ENCODE results near the gene ELOA2. TPM values are rescaled to one million over a fixed set of nuclear protein-coding genes. Genes with fewer than 3 reads are reported as not detected.
A peak's percentile ranks its signal among the peaks of the same experiment; 100 is the strongest.
"Not testable (repeated sequence)": the region's sequence is repeated elsewhere in the genome, so short reads cannot be mapped to it uniquely, and the experiment has no call there.

Gene ELOA2
- total and polyA plus RNA-seq, 2 experiments from 2014 or later: 0.32 TPM; not detected in 1

DNA sequence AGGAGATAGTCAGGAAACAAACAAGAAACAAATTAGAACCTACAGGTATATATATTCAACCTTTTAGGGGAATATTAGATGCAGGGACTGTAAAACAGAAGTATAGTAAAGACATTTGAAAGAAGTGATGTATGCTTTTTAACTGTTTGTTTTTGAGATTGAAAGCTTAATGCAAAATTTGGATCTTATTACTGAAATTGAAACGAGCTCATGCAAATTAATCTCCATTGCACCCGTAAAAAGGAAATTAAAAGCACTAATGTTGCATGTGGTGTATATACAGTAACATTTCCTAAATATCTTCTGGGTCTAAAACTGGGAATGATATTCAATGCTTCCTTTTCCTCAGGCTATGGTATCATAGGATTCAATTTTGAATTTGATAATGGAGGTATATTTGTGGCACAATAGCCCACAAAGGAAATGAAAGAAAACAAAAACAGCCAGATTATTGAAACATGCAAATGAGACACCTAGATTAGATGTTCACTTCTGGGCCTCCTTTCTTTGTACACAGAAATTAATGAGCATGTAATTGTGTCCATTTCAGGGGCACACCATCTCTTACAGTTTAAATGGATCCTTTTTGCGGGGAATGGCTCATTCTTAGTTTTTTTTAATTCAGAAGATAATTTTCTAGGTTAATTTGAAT, 1.6 kb upstream of the ELOA2 start:
- DNase-seq (ENCODE audit: low read depth in 1 of 2, low spot score in 1 of 2): no peak
- Histone ChIP-seq H3K4me3 (no peak overlapping the region), H3K4me1 (ENCODE audit: low read depth) (no peaks in the 10 kb centered on the region), H3K27me3 (no peaks in the 10 kb centered on the region), H3K36me3 (no peaks in the 10 kb centered on the region), H3K9me3 (ENCODE audit: low read depth) (no peaks in the 10 kb centered on the region), H3K27ac (no peak overlapping the region)
- TF ChIP-seq, protein P1, sequence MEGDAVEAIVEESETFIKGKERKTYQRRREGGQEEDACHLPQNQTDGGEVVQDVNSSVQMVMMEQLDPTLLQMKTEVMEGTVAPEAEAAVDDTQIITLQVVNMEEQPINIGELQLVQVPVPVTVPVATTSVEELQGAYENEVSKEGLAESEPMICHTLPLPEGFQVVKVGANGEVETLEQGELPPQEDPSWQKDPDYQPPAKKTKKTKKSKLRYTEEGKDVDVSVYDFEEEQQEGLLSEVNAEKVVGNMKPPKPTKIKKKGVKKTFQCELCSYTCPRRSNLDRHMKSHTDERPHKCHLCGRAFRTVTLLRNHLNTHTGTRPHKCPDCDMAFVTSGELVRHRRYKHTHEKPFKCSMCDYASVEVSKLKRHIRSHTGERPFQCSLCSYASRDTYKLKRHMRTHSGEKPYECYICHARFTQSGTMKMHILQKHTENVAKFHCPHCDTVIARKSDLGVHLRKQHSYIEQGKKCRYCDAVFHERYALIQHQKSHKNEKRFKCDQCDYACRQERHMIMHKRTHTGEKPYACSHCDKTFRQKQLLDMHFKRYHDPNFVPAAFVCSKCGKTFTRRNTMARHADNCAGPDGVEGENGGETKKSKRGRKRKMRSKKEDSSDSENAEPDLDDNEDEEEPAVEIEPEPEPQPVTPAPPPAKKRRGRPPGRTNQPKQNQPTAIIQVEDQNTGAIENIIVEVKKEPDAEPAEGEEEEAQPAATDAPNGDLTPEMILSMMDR (IDR thresholded peaks at IDR 0.05; ENCODE audit: low read depth, low read length): no peak

DNA sequence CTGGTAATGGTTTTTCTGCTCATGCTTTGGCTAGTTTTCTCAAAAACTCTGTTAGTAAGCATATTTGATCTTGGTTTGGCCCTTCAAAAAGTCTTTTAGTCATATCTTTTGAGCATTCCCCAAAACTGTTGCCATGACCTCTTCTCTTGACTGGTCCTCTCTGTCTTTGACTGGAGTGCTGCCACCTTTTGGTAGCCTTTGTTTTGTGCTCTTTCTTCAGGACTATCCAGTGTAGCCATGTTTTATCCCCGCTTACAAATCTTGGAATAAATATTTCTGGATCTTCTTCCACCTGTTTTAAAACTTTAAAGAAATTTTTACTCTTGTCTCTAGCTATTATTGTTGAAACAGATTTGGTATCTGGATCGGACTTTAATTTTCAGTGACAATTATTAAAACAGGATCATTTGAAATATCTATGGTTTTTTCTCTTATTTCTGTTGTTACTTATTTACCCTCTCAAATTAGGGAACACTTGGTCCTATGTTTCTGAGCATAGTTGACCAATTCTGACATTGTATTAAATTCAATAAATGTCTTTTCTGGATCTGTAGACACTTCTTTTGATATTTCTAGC, 965 bp upstream of the ELOA2 start:
- H3K36me3 ChIP-seq: no peaks in the 10 kb centered on the region

DNA sequence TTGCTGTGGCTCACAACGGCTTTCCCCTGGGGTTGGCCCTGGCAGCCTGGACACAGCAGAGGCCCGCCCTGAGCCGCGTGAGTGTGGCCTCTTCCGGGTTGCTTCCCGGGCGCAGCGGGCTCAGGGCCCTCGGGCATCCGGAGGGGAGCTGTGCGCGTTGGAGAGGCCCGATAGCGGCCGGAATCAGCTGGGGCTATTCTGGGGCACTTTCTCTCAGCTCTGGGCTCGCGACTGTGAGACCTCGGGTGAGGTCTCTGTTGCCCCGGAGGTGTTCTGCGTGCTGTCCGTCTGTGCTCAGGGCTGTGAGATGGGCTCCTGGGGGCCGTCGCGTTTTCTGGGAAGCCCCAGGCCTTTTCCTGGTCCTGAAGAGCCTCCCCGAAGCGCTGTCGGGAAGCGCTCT, 830 bp downstream of the ELOA2 start:
- H3K4me1 ChIP-seq (ENCODE audit: low read depth); H3K36me3 ChIP-seq; H3K27ac ChIP-seq; DNase-seq (ENCODE audit: low read depth in 1 of 2, low spot score in 1 of 2); H3K4me3 ChIP-seq; H3K27me3 ChIP-seq; H3K9me3 ChIP-seq (ENCODE audit: low read depth): not testable (repeated sequence)

More for the DNA sequence above, 965 bp upstream of the ELOA2 start:
- peak; percentile 25 to 27 for DNase-seq (ENCODE audit: low read depth in 1 of 2, low spot score in 1 of 2)
- Histone ChIP-seq H3K27ac (no peak overlapping the region), H3K4me1 (ENCODE audit: low read depth) (no peaks in the 10 kb centered on the region), H3K27me3 (no peaks in the 10 kb centered on the region), H3K4me3 (no peak overlapping the region), H3K9me3 (ENCODE audit: low read depth) (no peaks in the 10 kb centered on the region)
- TF ChIP-seq, protein P1 (IDR thresholded peaks at IDR 0.05; ENCODE audit: low read depth, low read length): peak; percentile 39

DNA sequence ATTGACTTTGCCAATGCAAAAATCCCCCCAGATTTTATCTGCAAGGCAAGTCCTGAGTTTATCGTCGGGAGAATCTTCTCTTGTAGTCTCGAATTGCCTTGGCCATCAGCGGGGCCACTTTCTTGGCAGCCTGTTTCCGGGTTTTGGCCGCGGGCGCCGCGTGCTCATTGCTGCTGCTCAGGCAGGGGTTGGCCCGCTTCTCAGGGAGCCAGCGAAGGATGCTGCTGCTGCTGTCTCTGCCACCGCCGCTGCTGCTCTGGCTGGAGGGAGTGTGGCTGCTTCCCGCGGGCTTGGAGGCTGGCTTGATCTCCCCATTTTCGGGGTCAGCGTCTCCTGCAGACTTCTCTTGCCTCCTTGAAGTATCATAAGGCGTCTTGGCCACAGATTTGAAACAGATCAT, 2.5 kb downstream of the ELOA2 start:
- TF ChIP-seq, protein P1 (IDR thresholded peaks at IDR 0.05; ENCODE audit: low read depth, low read length): no peak
- H3K27me3 ChIP-seq: no peaks in the 10 kb centered on the region
- no peaks in the 10 kb centered on the region for H3K36me3 ChIP-seq
- no peak overlapping the region for H3K27ac ChIP-seq
- no peak for DNase-seq (ENCODE audit: low read depth in 1 of 2, low spot score in 1 of 2)
- no peaks in the 10 kb centered on the region for H3K4me1 ChIP-seq (ENCODE audit: low read depth)
- H3K4me3 ChIP-seq: no peak overlapping the region
- H3K9me3 ChIP-seq (ENCODE audit: low read depth): no peaks in the 10 kb centered on the region

DNA sequence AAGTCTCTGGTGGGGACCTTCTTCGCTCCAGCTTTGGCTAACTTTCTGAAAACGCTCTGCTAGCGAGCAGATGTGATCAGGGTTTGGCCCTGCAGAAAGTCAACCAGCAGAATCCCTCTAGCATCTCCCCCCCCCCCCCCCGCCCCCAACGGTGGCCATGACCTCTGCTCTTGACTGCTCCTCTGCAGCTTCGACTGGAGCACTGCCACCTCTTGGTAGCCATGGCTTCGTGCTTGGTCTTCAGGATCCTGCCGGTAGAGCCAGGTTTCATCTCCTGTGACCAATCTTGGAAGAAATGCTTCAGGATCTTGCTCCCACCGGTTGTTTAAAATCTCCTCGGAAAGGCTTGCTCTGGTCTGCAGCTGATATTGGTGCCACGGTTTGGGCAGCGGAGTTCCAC, 4.5 kb downstream of the ELOA2 start:
- H3K27ac ChIP-seq; H3K9me3 ChIP-seq (ENCODE audit: low read depth); DNase-seq (ENCODE audit: low read depth in 1 of 2, low spot score in 1 of 2); H3K27me3 ChIP-seq; H3K36me3 ChIP-seq; H3K4me3 ChIP-seq; H3K4me1 ChIP-seq (ENCODE audit: low read depth): not testable (repeated sequence)

DNA sequence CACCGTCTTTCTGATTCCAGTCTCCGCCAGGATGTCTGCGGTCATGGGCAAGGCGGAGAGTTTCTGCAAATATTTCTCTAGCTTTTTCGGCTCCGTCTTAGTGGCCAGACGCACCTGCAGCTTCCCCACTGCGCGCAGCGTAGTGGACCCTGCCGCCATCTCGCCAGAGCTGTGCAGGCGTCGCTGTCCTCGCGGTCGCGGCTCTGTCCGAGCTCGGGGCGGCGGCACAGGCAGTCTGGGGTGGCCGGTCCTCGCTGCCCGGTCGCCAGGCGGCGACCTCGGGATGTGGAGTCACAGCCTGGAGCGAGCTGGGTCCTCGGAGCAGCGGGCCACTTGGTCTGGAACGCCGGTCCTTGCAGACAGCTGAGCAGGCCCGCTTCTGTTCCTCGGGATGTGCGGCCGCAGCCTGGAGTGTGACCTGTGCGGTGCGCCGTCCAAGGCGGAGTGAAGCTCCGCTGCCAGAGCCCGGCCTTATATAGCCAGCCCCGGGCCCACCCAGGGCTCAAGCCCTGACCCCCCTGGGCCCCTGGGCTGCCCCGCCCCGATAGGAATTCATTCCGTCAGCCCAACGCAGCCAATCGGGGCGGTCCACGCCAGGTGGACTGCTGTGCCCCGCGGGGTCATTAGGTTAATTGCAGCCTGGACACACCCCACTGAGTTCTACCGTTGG, 5.6 kb downstream of the ELOA2 start:
- DNase-seq (ENCODE audit: low read depth in 1 of 2, low spot score in 1 of 2); H3K9me3 ChIP-seq (ENCODE audit: low read depth); H3K27me3 ChIP-seq; H3K4me3 ChIP-seq; H3K27ac ChIP-seq; H3K36me3 ChIP-seq; H3K4me1 ChIP-seq (ENCODE audit: low read depth): not testable (repeated sequence)

DNA sequence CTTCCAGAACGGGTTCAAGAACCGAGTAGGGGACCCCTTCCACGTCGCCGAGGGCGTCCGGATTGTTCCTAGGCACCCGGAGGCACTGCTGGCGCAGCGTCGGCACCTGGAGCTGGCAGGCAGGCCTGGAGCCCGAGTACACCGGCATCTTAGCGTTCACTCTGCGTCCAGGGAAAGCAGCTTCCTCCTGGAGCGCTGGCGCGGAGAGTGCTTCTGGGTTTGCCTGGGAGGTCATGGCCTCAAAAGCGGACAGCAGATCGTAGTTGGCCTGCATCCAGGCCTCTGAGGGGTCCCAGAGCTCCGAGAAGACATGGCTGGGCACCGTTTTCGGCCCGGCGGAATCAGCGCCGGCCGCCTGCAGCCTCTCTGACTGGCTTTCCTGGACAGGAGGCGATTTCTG, 6.7 kb downstream of the ELOA2 start:
- DNase-seq (ENCODE audit: low read depth in 1 of 2, low spot score in 1 of 2); H3K27ac ChIP-seq; H3K36me3 ChIP-seq; H3K4me3 ChIP-seq; H3K27me3 ChIP-seq; H3K4me1 ChIP-seq (ENCODE audit: low read depth); H3K9me3 ChIP-seq (ENCODE audit: low read depth): not testable (repeated sequence)

DNA sequence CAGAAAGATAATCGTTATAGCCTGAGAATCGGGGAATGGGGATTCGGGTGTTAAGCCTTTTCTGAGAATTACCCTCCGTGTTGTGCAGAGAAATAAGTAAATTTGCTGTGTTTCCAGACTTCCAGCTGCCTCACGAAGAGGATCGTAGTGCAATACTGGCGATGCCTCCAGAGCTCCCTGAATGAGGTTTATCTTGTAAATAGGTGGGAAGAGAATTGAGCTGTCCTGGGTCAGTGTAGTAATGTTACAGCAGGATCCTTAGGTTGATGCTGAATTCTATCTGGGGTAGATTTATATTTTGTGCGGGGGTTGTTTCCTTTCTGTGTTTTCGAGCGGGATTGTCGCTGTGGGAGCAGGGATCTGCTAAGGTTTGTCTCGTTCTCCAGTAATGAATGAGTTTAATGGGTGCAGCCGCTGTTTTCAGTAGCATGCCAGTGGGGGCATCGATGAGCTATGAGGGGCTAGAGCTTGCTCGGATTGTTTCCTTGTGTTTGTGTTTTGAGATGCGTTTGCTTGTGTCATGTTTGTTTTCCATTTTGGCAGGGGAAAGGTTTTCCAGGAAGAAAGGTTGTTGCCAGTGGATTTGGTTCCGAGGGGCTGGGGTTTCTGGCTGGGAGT, 9.8 kb downstream of the ELOA2 start:
- not testable (repeated sequence) for H3K27ac ChIP-seq; H3K9me3 ChIP-seq (ENCODE audit: low read depth); H3K4me3 ChIP-seq; H3K4me1 ChIP-seq (ENCODE audit: low read depth); DNase-seq (ENCODE audit: low read depth in 1 of 2, low spot score in 1 of 2); H3K27me3 ChIP-seq; H3K36me3 ChIP-seq

DNA sequence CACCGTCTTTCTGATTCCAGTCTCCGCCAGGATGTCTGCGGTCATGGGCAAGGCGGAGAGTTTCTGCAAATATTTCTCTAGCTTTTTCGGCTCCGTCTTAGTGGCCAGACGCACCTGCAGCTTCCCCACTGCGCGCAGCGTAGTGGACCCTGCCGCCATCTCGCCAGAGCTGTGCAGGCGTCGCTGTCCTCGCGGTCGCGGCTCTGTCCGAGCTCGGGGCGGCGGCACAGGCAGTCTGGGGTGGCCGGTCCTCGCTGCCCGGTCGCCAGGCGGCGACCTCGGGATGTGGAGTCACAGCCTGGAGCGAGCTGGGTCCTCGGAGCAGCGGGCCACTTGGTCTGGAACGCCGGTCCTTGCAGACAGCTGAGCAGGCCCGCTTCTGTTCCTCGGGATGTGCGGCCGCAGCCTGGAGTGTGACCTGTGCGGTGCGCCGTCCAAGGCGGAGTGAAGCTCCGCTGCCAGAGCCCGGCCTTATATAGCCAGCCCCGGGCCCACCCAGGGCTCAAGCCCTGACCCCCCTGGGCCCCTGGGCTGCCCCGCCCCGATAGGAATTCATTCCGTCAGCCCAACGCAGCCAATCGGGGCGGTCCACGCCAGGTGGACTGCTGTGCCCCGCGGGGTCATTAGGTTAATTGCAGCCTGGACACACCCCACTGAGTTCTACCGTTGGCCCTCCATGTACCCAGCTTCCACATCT, 11.5 kb downstream of the ELOA2 start:
- H3K9me3 ChIP-seq (ENCODE audit: low read depth); H3K27ac ChIP-seq; H3K4me3 ChIP-seq; H3K27me3 ChIP-seq; H3K36me3 ChIP-seq; H3K4me1 ChIP-seq (ENCODE audit: low read depth); DNase-seq (ENCODE audit: low read depth in 1 of 2, low spot score in 1 of 2): not testable (repeated sequence)

DNA sequence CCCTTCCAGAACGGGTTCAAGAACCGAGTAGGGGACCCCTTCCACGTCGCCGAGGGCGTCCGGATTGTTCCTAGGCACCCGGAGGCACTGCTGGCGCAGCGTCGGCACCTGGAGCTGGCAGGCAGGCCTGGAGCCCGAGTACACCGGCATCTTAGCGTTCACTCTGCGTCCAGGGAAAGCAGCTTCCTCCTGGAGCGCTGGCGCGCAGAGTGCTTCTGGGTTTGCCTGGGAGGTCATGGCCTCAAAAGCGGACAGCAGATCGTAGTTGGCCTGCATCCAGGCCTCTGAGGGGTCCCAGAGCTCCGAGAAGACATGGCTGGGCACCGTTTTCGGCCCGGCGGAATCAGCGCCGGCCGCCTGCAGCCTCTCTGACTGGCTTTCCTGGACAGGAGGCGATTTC, 12.6 kb downstream of the ELOA2 start:
- not testable (repeated sequence) for H3K36me3 ChIP-seq; H3K4me3 ChIP-seq; H3K4me1 ChIP-seq (ENCODE audit: low read depth); H3K27ac ChIP-seq; H3K9me3 ChIP-seq (ENCODE audit: low read depth); DNase-seq (ENCODE audit: low read depth in 1 of 2, low spot score in 1 of 2); H3K27me3 ChIP-seq

Data from cardiac muscle cell (in vitro differentiated cells and primary cell).